Measurements from ENCODE around the gene CBFB.
"Not testable (repeated sequence)": the region's sequence is repeated elsewhere in the genome, so short reads cannot be mapped to it uniquely, and the experiment has no call there.

CBFB gene

DNA sequence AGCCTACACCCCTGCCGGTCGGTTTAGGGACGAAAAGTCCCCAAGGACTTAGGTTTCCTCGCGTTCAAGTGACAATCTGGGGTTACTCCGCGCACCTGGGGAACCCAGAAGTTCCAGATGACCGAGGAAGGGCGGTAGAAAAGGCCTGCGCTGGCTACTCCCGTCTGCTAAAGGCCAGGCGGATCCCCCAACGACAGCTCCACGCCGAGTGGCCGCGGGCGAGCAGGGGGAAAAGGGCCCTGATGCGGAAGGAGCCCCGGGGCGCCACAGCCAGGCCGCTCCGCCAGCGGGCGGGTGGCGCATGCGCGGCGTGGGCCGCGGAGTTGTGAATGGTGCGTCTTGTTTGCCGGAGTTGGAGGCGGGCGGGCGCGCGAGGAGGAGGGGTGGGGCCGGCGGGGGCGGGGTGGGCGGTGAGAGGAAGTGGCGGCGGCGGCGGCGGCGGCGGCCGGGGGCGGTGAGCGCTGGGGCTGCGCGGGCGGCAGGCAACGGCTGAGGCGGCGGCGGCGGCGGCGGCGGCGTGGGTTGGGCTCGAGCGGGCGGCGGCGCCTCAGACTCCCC, at the start of gene CBFB:
CBFB (plus strand) TSS at position 454 of the 558 bp plus-strand sequence. CDS start 259 bp downstream, outside the sequence.
- DNase-seq: peak; percentile 96

- no peak for DNase-seq
These were observed 45.9 kb upstream of the CBFB start for GRCh38 chr16:66983033-66983432.

- DNase-seq: no peak
These were observed 44.0 kb upstream of the CBFB start for GRCh38 chr16:66984892-66985311.

- DNase-seq: no peak
These were observed 42.4 kb upstream of the CBFB start for GRCh38 chr16:66986559-66986958.

GRCh38 chr16:66988197-66988788, 40.7 kb upstream of the CBFB start, which contains the start of gene CES4A:
Gene CES4A (plus strand): TSS chr16:66988589. CDS start chr16:66988773, 184 bp downstream.
- DNase-seq: peak; percentile 61

DNA sequence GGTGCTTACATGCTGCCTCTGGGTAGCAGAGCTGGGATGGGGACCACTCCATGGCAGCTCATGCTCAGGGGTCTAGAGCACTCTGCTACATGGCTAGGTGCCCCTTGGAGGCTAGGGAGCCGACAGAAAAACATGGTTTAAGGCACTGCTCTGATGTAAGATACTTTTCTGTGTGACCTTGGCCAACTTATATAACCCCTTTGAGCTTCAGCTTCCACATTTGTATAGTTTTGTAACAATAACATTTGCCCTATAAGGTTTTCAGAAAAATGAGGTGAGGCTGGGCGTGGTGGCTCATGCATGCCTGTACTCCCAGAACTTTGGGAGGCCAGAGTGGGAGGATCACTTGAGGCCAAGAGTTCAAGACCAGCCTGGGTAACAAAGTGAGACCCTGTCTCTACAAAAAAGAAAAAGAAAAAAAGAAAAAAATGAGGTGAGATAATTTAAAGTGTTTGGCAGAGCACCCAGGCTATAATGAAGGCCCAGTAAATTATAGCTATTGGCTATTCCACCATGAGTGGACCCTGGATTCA, 37.3 kb upstream of the CBFB start:
- DNase-seq: no peak

DNA sequence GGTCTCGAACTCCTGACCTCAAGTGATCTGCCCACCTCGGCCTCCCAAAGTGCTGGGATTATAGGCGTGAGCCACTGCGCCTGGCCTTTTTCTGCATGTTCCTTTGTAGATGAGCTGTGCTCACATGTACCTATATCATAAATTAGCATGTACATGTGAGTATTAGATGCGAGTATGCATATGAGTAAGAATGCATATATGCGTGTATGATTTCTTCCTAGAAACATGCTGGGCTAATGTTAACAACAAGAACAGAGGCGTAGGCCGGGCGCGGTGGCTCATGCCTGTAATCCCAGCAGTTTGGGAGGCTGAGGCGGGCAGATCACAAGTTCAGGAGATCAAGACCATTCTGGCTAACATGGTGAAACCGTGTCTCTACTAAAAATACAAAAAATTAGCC, 35.4 kb upstream of the CBFB start:
- not testable (repeated sequence) for DNase-seq

DNA sequence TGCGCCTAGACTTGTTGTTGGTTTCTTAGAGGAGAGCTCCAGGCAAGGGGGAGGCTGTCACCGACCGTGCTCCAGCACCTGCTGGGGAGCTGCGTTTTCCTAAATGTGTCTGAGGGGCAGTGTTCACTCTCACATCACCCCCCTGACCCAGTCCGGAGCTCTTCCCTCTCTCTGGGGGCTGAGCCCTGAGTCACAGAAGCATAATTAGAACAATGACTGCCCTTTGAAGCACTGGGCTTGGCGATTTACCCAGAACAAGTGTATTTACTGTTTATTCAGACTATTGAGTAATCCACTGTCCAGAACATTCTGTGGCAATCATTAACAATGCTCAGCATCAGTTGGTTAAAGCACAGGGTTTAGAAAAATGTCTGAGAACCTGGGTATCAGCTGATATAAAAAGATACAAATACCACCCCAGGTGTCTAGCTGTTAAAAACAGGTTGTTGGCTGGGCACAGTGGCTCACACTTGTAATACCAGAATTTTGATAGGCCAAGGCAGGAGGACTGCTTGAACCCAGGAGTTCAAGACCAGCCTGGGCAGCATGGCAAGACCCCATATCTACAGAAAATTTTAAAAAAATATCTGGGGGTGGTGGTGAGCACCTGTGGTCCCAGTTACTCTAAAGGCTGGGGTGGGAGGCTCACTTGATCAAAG, 32.5 kb upstream of the CBFB start:
- no peak for DNase-seq

DNA sequence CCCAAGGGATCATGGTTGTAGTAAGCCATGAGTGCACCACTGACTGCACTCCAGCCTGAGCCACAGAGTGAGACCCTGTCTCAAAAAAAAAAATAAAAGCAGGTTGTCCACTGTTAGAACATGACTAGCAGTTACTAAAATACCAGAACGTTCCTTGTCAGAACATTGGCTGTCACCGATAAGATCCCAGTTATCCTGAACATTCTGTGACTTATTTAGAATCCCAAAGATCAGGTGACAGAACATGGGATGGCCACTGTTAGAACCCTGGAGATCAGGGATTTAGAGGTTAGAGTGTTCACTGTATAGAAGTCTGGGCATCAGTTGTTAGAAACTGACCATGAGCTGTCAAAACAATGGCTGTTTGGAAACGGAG, 32.0 kb upstream of the CBFB start:
- DNase-seq: no peak

GRCh38 chr16:67000384-67001351, 28.3 kb upstream of the CBFB start:
- DNase-seq: peak; percentile 77

DNA sequence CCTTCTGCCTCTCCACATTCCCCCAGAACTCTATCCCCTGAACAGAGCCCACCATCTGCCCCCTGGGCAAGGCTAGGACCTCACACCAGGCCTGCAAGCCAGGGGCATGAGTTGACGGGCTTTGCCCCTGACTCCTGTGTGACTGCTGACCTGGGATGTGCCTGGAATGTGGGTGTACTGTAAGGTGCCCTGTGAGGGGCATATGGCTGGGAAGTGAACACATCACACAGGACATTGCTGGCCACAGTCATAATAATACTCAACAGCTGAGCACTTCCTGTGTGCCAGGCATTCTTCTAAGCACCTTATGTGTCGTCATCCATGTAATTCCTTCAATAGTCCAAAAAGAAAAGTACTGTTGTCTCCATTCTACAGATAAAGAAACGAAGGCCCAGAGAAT, 27.2 kb upstream of the CBFB start:
- DNase-seq: no peak

DNA sequence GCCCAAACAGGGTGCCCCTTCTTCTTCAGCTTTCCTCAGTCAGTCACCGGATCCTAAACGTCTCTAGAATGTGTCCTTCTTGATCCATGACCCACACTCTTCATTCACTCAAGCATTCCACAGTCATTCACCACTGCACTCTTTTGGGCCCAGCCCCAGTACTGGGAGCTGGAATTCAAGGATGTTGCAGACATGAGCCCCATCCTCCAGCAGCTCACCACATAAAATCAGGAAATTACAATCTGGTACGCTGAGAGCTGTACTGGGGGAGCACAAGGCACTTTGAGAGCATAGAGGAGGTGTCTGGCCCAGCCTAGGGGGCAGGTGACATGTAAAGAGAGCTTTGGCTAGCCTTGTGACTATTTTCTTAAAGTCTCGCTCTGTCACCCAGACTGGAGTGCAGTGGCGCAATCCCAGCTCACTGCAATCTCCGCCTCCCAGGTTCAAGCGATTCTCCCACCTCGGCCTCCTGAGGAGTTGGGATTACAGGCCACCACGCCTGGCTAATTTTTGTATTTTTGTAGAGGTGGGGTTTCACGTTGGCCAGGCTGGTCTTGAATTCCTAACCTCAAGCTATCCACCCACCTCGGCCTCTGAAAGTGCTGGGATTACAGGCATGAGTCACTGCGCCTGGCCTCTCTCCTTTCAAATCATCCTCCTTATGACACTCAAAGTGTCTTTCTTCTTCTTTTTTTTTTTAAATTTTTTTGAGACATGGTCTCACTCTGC, 21.9 kb upstream of the CBFB start:
- no peak for DNase-seq

DNA sequence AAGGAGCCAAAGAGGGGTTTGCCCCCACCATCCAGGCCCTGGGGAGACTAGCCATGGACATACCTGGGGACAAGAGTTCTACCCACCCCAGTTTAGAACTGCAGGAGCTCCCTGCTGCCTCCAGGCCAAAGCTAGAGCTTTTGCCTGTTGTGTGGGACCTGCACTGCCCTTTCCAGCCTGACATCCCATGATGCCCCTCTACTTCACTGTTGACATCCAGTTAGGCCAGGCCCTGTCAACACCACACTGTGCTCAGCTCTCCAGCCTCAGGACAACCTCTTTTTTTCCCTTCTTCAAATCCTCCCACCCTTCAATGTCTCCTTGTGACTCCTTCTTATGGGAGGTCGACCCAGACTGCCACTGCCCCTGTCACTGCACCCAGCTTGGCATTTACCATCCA, 19.8 kb upstream of the CBFB start:
- no peak for DNase-seq

DNA sequence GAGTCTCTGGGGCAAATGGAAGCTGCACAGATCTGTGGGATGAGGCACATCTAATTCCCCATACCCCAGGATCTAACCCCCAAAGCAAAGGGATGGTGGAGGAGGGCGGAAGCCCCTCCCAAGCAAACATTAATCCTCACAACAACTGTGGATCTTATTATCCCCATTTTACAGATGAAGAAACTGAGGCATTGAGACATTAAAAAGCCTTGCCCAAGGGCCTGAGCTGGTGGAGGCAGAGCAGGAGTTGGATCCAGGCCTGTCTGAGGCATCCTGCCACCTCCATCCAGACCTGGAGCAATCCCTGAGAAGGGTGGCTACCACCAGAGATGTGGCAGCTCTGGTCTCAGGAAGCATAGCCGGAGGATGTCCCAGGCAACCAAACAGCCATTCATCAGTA, 17.7 kb upstream of the CBFB start:
- no peak for DNase-seq

- DNase-seq: peak; percentile 74
These were observed 15.6 kb upstream of the CBFB start for GRCh38 chr16:67013233-67013822.

GRCh38 chr16:67013823-67014633, 14.9 kb upstream of the CBFB start:
- DNase-seq: peak; percentile 92

DNA sequence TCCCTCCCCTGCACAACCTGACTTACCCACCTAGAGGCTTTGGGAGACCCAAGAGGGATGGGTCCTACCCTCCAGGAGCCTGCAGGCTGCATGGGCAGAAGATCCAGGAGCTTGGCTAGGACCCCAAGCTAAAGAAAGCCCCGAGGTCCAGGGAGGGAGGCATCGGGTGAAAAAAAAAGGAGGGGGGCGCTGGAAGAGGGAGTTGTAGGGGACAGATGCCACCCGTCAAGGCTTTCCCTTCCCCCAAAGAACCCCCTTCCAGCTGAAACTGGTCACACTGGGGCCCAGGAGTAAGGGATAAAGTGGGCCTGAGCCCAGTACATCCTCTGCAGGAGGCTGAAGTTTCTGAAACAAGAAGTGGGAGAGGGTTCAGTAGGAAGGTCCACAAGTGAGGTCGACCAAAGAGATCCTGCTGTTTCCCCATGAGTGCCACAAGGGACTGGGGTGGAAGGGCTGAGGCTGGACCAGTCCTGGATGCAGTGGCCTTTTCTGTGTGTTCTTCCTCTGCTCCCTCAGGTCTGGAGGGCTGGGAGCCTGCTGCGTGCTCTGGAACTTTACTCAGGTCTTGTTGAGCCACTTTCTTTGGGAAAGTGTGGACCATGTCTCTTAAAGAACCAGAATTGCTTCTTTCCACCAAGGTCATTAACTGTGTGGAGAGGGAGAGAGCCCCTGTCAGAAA, 14.2 kb upstream of the CBFB start:
- no peak for DNase-seq

DNA sequence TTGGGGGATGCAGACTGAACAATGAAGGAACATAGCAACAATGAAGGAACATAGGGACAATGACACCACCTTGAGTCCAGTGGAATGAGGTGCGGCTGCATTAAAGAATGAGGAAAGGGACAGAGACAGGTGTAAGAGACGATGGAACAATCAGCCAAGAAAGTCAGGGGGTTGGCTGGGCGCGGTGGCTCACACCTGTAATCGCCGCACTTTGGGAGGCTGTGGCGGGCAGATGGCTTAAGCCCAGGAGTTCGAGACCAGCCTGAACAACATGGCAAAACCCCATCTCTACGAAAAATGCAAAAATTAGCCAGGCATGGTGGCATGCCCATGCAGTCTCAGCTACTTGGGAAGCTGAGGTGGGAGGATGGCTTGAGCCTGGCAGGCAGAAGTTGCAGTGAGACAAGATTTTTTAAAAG, 13.6 kb upstream of the CBFB start:
- no peak for DNase-seq

DNA sequence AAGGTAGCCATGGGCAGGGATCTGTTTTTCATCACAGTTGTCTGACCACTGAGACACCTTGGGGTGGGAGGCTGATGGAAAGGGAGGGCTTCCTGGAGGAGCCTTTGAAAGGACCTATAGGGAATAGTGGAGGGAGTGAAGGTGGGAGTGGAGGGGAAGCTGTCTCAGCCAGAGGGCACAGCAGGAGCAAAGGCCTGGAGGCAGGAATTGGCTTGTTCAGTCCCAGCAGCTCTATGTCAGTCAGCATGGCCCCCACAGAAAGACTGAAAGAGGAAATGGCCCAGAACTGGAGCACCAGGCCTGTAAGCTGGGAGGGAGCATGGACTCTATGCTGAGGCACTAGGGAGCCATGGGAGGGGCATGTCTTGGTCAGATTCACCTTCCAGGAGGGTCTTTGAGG, 12.8 kb upstream of the CBFB start:
- no peak for DNase-seq

DNA sequence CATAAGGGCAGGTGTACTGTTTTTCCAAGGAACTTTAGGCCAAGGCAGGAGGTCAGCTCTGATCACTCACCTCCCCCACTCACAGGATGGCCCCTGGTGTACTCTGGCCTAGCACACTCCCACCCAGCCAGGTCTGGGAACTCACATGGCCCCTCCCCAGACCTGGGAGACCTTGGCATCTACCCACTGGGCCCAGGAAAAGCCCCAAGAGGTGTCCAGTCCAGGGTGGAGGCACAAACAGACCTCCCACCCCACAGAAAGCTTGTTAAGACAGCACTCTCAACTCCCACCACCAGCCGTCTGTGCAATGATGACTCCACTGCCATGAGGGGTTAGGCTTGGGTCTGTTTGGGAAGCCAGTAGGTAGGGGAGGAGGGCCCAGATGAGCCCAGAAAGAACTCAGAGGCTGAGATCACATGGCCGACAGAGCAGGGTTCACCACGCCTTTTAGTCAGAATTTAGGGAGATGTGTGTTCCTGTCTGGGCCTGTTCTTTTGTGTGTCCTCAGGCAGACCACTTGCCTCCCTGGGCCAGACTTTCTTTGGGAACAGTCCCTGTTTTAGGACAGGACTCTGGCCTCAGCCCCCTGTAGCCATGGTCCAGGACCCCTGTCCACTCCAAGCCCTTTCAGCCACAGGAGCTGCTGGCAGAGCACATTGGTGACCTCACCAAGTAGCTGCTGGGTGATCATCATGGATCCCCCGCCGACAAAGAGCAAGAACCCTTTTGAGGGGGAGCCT, 12.1 kb upstream of the CBFB start:
- DNase-seq: no peak
